ENCODE measurements around the gene KLK1. TPM values are rescaled to one million over a fixed set of nuclear protein-coding genes. Genes with fewer than 3 reads are reported as not detected.

Gene KLK1
- polyA plus RNA-seq, 2 of the 4 experiments (the other 2 are of a cell fraction): 0.30 TPM; not detected in 1

DNA sequence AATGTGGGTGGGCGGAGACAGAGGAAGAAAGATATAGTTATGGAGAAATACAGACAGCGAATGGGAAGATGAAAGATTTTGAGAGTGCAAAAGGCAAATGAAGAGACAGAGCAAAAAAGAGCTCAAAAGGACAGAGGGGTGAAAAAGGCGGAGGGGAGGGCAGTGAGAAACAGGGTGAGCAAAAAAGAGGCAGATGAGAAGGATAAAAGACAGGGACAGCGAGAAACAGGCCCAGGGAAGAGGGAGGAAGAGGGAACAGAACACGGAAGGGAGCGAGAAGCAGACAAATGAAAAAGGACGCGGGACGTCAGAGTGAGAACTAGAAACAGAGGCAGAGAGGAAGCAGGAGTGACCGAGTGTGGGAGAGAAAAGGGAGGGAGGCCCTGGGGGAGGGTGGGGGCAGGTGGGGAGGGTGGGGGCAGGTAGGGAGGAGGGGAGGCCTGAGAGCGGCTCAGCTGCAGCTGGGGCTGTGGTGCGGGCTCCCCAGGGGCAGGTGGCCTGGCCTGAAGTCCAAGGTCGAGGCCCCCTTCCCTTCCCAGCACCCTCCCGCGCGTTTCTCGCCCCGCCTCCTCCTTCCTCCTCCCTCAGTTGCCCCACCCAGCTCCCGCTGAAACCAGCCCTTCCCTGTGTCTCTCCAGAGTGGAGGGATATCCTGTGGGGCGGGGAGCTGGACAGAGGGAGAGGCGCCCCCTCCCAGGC, 2.9 kb downstream of the KLK1 start (continued):
- TF ChIP-seq POLR2A (IDR thresholded peaks at IDR 0.05; ENCODE audit: low read length) (no peak), CHD2 (IDR thresholded peaks at IDR 0.05; ENCODE audit: low read length, partially characterized antibody) (no peak)

DNA sequence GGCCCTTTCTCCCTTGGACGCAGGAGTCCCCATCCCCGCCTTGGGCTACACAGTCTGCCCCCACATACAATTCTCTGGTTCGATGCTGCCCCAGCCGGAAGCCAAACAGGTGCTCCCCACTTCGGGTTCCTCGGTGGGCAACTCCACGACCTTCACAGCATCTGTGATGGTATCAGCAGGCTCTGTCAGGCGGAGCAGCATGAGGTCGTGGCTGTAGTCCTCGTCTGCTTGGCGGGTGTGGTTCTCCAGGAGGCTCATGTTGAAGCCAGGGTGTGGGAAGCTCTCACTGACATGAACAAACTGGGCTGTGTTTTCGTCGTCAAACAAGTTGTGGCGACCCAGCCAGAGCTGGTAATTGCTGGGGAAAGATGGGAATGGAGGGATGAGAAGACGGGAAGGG, 3.5 kb downstream of the KLK1 start:
- H3K27ac ChIP-seq: no peak overlapping the region
- DNase-seq (ENCODE audit: low read depth in 1 of 2, low spot score in 1 of 2) (no peak), ATAC-seq (no peak), FAIRE-seq (no peak)
- ChIA-PET CTCF (interaction anchor here (1.1 to 2.8 kb wide), 2 partner anchors 36 to 102 kb away, joined by 4 to 11 read pairs; no protein-coding TSS in a partner anchor), POLR2A (interaction anchor here (0.8 kb wide), 1 partner anchor 16 kb away, joined by 5 read pairs; no protein-coding TSS in a partner anchor)
- 26% methylated on average over 14 of the region's 15 CpGs for WGBS (ENCODE audit: missing lambda C conversion rate)
- TF ChIP-seq HDAC2 (IDR thresholded peaks at IDR 0.05): no peak
- no peak for TF ChIP-seq EP300 (IDR thresholded peaks at IDR 0.05)
- TF ChIP-seq CEBPB (IDR thresholded peaks at IDR 0.05): no peak
- TF ChIP-seq, protein P1, sequence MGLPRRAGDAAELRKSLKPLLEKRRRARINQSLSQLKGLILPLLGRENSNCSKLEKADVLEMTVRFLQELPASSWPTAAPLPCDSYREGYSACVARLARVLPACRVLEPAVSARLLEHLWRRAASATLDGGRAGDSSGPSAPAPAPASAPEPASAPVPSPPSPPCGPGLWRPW (IDR thresholded peaks at IDR 0.05): no peak
- TF ChIP-seq CHD4 (IDR thresholded peaks at IDR 0.05; ENCODE audit: borderline replicate concordance): no peak
- no peak for TF ChIP-seq PHF8 (IDR thresholded peaks at IDR 0.05; ENCODE audit: borderline replicate concordance, low read depth)
- TF ChIP-seq, protein P2, sequence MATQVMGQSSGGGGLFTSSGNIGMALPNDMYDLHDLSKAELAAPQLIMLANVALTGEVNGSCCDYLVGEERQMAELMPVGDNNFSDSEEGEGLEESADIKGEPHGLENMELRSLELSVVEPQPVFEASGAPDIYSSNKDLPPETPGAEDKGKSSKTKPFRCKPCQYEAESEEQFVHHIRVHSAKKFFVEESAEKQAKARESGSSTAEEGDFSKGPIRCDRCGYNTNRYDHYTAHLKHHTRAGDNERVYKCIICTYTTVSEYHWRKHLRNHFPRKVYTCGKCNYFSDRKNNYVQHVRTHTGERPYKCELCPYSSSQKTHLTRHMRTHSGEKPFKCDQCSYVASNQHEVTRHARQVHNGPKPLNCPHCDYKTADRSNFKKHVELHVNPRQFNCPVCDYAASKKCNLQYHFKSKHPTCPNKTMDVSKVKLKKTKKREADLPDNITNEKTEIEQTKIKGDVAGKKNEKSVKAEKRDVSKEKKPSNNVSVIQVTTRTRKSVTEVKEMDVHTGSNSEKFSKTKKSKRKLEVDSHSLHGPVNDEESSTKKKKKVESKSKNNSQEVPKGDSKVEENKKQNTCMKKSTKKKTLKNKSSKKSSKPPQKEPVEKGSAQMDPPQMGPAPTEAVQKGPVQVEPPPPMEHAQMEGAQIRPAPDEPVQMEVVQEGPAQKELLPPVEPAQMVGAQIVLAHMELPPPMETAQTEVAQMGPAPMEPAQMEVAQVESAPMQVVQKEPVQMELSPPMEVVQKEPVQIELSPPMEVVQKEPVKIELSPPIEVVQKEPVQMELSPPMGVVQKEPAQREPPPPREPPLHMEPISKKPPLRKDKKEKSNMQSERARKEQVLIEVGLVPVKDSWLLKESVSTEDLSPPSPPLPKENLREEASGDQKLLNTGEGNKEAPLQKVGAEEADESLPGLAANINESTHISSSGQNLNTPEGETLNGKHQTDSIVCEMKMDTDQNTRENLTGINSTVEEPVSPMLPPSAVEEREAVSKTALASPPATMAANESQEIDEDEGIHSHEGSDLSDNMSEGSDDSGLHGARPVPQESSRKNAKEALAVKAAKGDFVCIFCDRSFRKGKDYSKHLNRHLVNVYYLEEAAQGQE (IDR thresholded peaks at IDR 0.05): no peak
- TF ChIP-seq, protein P3, sequence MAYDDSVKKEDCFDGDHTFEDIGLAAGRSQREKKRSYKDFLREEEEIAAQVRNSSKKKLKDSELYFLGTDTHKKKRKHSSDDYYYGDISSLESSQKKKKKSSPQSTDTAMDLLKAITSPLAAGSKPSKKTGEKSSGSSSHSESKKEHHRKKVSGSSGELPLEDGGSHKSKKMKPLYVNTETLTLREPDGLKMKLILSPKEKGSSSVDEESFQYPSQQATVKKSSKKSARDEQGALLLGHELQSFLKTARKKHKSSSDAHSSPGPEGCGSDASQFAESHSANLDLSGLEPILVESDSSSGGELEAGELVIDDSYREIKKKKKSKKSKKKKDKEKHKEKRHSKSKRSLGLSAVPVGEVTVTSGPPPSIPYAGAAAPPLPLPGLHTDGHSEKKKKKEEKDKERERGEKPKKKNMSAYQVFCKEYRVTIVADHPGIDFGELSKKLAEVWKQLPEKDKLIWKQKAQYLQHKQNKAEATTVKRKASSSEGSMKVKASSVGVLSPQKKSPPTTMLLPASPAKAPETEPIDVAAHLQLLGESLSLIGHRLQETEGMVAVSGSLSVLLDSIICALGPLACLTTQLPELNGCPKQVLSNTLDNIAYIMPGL (CRISPR knock-in tag; IDR thresholded peaks at IDR 0.05; ENCODE audit: borderline replicate concordance): no peak
- TF ChIP-seq JUNB (IDR thresholded peaks at IDR 0.05): no peak
- no peak for TF ChIP-seq KDM5A (IDR thresholded peaks at IDR 0.05)
- TF ChIP-seq ZFP36 (IDR thresholded peaks at IDR 0.05; ENCODE audit: borderline replicate concordance, partially characterized antibody): no peak
- TF ChIP-seq RAD21 (conservative IDR thresholded peaks at IDR 0.05 in 1 of 2, IDR thresholded peaks at IDR 0.05 in 1 of 2): no peak
- H3K4me1 ChIP-seq: peaks cover 13% of the 10 kb centered on the region; the same call in 1 of the 3 replicates
- H3K9me3 ChIP-seq: no peaks in the 10 kb centered on the region; the same call in 2 of the 3 replicates
- H3K4me2 ChIP-seq: no peak overlapping the region
- no peak overlapping the region for H3K4me3 ChIP-seq

DNA sequence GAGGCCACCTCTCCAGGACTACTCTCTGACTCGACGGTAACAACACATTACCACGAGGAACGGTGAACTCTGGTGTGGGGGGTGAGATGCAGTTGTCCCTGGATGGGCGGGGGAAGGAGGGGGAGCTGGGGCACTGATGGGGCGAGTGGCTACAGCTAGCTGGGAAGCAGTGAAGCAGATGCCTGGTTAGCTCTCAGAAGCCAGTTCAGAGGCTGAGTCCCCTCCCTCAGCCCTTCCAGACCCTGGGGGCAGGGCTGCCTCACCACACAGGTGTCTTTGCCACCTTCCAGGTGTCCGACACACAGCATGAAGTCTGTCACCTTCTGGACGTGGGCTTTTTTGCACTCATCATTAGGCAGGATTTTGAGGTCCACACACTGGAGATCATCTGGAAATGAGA, 4.0 kb downstream of the KLK1 start:
- CTCF ChIA-PET: interaction anchor here (1.1 to 2.8 kb wide), 2 partner anchors 36 to 103 kb away, joined by 4 to 11 read pairs; no protein-coding TSS in a partner anchor
- FAIRE-seq: no peak
- no peaks in the 10 kb centered on the region; the same call in 2 of the 3 replicates for H3K9me3 ChIP-seq
- POLR2A ChIA-PET: no interaction called here
- peaks cover 13% of the 10 kb centered on the region; the same call in 1 of the 3 replicates for H3K4me1 ChIP-seq
- H3K4me2 ChIP-seq: no peak overlapping the region
- no peak for TF ChIP-seq ZFP36 (IDR thresholded peaks at IDR 0.05; ENCODE audit: borderline replicate concordance, partially characterized antibody)
- TF ChIP-seq EHF (CRISPR knock-in tag; IDR thresholded peaks at IDR 0.05): no peak
- TF ChIP-seq POLR2AphosphoS2 (conservative IDR thresholded peaks at IDR 0.05; ENCODE audit: low read length): no peak
- no peak for TF ChIP-seq SREBF2 (IDR thresholded peaks at IDR 0.05)
- no peak for TF ChIP-seq ESRRA (IDR thresholded peaks at IDR 0.05; ENCODE audit: borderline replicate concordance, low read length)
- TF ChIP-seq CBX2 (IDR thresholded peaks at IDR 0.05; ENCODE audit: borderline replicate concordance, low read depth): no peak
- no peak for TF ChIP-seq HOXB13 (CRISPR knock-in tag; IDR thresholded peaks at IDR 0.05; ENCODE audit: low read depth)
- TF ChIP-seq, protein P4, sequence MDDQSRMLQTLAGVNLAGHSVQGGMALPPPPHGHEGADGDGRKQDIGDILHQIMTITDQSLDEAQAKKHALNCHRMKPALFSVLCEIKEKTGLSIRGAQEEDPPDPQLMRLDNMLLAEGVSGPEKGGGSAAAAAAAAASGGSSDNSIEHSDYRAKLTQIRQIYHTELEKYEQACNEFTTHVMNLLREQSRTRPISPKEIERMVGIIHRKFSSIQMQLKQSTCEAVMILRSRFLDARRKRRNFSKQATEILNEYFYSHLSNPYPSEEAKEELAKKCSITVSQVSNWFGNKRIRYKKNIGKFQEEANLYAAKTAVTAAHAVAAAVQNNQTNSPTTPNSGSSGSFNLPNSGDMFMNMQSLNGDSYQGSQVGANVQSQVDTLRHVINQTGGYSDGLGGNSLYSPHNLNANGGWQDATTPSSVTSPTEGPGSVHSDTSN (IDR thresholded peaks at IDR 0.05): no peak
- TF ChIP-seq CHD4 (IDR thresholded peaks at IDR 0.05; ENCODE audit: borderline replicate concordance): no peak
- TF ChIP-seq TFCP2L1 (CRISPR knock-in tag; IDR thresholded peaks at IDR 0.05): no peak
- no peak for TF ChIP-seq ZNF302 (CRISPR knock-in tag; IDR thresholded peaks at IDR 0.05)
- no peak for TF ChIP-seq FOSB (CRISPR knock-in tag; IDR thresholded peaks at IDR 0.05)
- no peak for TF ChIP-seq PHF8 (IDR thresholded peaks at IDR 0.05; ENCODE audit: borderline replicate concordance, low read depth)
- TF ChIP-seq NFE2L2 (conservative IDR thresholded peaks at IDR 0.05; ENCODE audit: low read length): no peak
- no peak for TF ChIP-seq FOXS1 (CRISPR knock-in tag; IDR thresholded peaks at IDR 0.05)
- TF ChIP-seq RCOR1 (IDR thresholded peaks at IDR 0.05; ENCODE audit: low read depth, low read length): no peak
- ATAC-seq: no peak
- no peak for DNase-seq (ENCODE audit: low read depth in 1 of 2, low spot score in 1 of 2)
- H3K27ac ChIP-seq: no peak overlapping the region
- no peak overlapping the region for H3K4me3 ChIP-seq
- 35% methylated on average over 8 of the region's 8 CpGs for WGBS (ENCODE audit: missing lambda C conversion rate)
